ENCODE results near the gene STAG2. TPM values are rescaled to one million over a fixed set of nuclear protein-coding genes. Genes with fewer than 3 reads are reported as not detected.
"Not testable (repeated sequence)": the region's sequence is repeated elsewhere in the genome, so short reads cannot be mapped to it uniquely, and the experiment has no call there.

The STAG2 gene
- total and polyA plus RNA-seq, 2 donors, result 37.9 to 168 TPM

DNA sequence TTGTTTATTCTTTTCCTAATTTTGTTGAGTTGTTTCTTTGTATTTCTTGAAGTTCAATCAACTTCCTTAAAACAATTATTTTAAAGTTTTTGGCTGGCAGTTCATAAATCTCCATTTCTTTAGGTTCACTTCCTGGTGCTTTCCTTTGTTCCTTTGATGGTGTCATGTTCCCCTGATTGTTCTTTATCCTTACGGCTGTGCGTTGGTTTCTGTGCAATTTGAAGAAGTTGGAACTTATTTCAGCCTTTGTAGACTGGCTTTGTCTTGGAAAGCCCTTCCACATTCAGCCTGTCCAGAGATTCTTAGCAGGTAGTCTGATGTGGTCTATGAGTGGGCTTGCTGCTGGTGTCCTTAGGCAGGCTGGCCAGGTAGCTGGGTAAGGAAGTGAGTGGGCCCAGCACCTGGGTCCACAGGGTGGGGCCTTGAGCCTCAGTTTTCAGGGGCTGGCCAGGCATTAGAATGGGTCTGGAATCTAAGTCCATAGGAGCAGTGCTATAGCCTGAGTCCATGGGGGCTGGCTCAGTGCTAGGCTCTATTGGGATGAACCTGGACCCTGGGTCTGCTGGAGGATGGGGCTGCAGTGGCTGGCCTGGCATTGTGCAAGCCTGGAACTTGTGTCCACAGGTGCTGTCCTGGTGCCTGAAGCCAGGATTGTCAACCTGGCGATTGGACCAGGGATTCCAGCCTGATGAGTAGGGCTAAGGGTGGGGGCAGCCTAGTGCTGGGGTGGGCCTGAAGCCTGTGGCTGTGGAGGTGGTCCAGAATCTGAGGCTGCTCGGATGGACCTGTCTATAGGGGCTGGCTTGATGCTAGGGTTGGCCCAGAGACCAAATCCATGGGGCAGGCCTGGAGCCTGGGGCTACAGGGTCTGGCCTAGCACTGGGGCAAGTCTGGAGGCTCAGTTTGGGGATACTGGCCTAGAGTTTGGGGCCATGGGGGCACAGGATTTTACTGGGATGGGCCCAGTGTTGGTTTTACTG lies 152.4 kb downstream of the STAG2 start:
- Histone ChIP-seq H3K36me3 (ENCODE audit: insufficient read depth) (no peaks in the 10 kb centered on the region), H3K4me1 (ENCODE audit: insufficient read depth) (no peaks in the 10 kb centered on the region), H3K27ac (ENCODE audit: low read depth) (no peak overlapping the region), H3K4me3 (ENCODE audit: low read depth, low read length) (no peak overlapping the region)
- no peak for DNase-seq (ENCODE audit: extremely low spot score)
- 77% methylated on average over 4 of the region's 4 CpGs for WGBS

DNA sequence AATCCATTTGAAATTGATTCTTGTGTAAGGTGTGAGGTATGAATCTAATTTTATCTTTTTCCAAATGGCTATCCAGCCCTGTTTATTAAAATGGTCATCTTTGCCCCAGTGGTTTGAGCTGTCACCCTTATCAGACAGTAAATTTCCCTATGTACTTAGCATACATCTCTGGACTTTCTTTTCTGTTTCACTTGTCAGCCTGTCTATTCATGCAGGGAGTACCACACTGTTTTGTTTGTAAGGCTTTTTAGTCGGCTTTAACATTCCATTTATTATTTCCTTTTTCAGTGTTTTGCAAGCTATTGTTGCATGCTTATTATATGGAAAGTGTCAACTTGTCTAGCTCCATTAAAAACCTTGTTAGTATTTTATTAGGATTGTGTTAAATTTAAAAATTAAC lies 155.8 kb downstream of the STAG2 start:
- no peak for DNase-seq (ENCODE audit: extremely low spot score)
- Histone ChIP-seq H3K36me3 (ENCODE audit: insufficient read depth) (no peaks in the 10 kb centered on the region), H3K4me1 (ENCODE audit: insufficient read depth) (no peaks in the 10 kb centered on the region), H3K27ac (ENCODE audit: low read depth) (no peak overlapping the region), H3K4me3 (ENCODE audit: low read depth, low read length) (no peak overlapping the region)
- WGBS, result 53% methylated on average over 1 of the region's 1 CpG

DNA sequence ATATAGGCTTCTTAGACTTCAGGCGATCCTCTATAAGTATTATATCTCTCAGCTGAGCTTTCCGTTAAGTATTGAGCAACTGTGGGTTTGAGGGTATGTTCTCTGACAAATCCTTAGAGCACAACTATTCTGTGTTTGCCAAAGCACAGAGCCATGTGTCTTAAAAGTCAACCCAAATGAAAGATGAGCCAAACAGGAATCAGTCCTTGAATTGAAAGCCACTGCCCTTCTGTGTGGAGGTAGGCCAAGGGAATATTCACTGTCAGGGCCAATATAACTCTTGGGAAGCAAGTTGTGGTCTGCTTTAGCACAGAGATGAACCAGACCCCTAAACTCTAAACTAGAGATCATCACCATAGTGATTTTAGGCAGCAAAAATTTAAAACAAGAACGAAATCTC lies 164.0 kb downstream of the STAG2 start:
- no peak for DNase-seq (ENCODE audit: extremely low spot score)
- 68% methylated on average over 3 of the region's 3 CpGs for WGBS
- Histone ChIP-seq H3K36me3 (ENCODE audit: insufficient read depth) (no peaks in the 10 kb centered on the region), H3K4me3 (ENCODE audit: low read depth, low read length) (no peak overlapping the region), H3K4me1 (ENCODE audit: insufficient read depth) (no peaks in the 10 kb centered on the region), H3K27ac (ENCODE audit: low read depth) (no peak overlapping the region)

DNA sequence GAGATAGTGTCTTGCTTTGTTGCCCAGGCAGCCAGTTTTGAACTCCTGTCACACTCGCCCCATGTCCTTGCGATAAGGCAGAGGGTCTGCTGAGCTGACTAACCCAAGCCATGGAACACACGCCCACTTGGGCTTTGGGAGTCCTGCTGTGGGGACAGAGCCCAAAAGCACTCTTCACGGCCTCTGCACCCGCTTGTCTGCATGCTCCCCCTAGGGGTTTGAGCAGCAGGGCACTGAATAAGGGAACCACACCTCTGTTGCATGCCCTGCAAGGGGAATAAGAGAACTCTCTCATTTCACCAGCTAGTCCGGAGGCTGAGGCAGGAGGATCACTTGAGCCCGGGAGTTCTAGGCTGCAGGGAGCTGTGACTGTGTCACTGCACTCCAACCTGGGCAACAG lies 166.0 kb downstream of the STAG2 start:
- Histone ChIP-seq H3K36me3 (ENCODE audit: insufficient read depth) (no peaks in the 10 kb centered on the region), H3K4me1 (ENCODE audit: insufficient read depth) (no peaks in the 10 kb centered on the region), H3K27ac (ENCODE audit: low read depth) (no peak overlapping the region), H3K4me3 (ENCODE audit: low read depth, low read length) (no peak overlapping the region)
- no peak for DNase-seq (ENCODE audit: extremely low spot score)
- 97% methylated on average over 7 of the region's 7 CpGs for WGBS

DNA sequence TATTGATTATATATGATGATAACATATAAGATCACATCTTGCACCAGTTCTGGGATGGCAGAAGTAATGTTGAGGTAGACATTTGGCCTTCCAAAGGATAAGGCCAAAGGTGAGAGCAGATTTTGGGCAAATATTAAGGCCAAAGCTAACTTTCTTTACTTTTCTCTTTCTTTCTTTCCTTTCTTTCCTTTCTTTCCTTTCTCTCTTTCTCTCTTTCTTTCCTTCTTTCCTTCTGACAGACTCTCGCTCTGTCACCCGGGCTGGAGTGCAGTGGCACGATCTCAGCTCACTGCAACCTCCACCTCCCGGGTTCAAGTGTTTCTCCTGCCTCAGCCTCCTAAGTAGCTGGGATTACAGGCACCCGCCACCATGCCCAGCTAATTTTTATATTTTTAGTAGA lies 170.9 kb downstream of the STAG2 start:
- 96% methylated on average over 5 of the region's 5 CpGs for WGBS
- not testable (repeated sequence) for DNase-seq (ENCODE audit: extremely low spot score); H3K27ac ChIP-seq (ENCODE audit: low read depth); H3K4me1 ChIP-seq (ENCODE audit: insufficient read depth); H3K4me3 ChIP-seq (ENCODE audit: low read depth, low read length); H3K36me3 ChIP-seq (ENCODE audit: insufficient read depth)

DNA sequence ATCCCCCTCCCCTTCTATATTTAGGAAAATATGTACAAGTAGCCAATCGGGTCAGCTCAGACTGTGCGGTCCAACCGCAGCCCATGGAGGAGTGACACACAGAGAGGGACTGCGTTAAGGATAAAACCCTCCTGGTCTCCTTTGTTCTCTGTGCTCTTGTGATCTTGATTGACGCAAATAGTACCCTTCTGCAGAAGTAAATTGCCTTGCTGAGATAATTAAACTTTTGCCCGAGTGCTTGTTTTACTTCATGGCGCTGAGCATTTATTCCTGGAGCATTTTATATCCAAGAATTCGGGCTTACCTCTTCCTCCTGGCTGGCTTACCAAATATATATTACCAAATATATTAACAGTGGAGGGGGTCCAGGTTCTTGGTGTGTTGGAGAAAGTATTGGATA lies 184.2 kb downstream of the STAG2 start:
- Histone ChIP-seq H3K36me3 (ENCODE audit: insufficient read depth) (no peaks in the 10 kb centered on the region), H3K27ac (ENCODE audit: low read depth) (no peak overlapping the region), H3K4me3 (ENCODE audit: low read depth, low read length) (no peak overlapping the region), H3K4me1 (ENCODE audit: insufficient read depth) (no peaks in the 10 kb centered on the region)
- no peak for DNase-seq (ENCODE audit: extremely low spot score)
- 94% methylated on average over 8 of the region's 8 CpGs for WGBS

DNA sequence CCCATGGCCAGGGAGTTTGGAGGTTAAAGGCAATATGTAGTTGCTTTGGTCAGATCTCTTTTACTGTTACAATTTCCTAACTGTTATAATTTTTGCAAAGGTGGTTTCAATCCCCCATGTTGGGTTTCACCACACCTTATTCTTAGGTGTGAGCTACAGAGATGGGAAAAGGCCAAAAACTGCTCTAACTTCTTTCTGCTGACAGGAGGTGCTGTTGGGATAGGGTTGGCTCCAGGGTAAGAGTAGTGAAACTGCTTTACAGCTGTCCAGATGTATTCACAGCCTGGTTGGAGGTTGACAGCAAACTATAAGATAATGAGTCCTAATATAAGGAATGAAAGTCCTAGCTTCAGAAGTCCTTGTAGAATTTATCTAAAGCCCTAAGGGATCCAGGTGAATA lies 189.7 kb downstream of the STAG2 start:
- H3K27ac ChIP-seq (ENCODE audit: low read depth), result no peak overlapping the region
- H3K4me3 ChIP-seq (ENCODE audit: low read depth, low read length), result no peak overlapping the region
- DNase-seq (ENCODE audit: extremely low spot score), result no peak
- H3K36me3 ChIP-seq (ENCODE audit: insufficient read depth), result no peaks in the 10 kb centered on the region
- H3K4me1 ChIP-seq (ENCODE audit: insufficient read depth), result no peaks in the 10 kb centered on the region

Other genes starting within 250 kb of the STAG2 start
- gene THOC2, start 228.7 kb upstream of the STAG2 start, total RNA-seq, result 213 TPM
- 33.6 TPM for gene THOC2, start 228.7 kb upstream of the STAG2 start, polyA plus RNA-seq
- 61.2 TPM for gene XIAP, start 101.7 kb upstream of the STAG2 start, total RNA-seq
- gene XIAP, start 101.7 kb upstream of the STAG2 start, polyA plus RNA-seq, result 12.9 TPM